ENCODE results near the gene NWD2.

DNA sequence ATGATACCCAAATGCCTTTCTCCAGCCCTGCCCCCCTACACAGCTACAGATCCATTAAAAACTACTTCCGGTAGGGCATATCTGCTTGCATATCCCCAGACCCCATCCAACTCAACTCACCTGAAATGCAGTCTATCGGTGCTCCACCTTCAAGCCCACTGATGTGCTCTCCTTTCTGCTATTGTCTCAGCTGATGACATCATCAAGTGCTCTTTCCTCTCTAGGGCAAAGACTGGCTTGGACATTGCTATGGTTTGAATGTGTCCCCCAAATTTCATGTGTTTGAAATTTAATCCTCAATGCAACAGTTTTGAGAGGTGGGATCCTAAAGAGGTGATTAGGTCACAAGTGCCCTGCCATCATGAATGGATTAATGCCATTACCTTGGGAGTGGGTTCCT, 229.3 kb downstream of the NWD2 start:
- TF ChIP-seq POLR2A (IDR thresholded peaks at IDR 0.05) (no peak), POLR2AphosphoS5 (IDR thresholded peaks at IDR 0.05) (no peak)
- TF ChIP-seq, protein P1, sequence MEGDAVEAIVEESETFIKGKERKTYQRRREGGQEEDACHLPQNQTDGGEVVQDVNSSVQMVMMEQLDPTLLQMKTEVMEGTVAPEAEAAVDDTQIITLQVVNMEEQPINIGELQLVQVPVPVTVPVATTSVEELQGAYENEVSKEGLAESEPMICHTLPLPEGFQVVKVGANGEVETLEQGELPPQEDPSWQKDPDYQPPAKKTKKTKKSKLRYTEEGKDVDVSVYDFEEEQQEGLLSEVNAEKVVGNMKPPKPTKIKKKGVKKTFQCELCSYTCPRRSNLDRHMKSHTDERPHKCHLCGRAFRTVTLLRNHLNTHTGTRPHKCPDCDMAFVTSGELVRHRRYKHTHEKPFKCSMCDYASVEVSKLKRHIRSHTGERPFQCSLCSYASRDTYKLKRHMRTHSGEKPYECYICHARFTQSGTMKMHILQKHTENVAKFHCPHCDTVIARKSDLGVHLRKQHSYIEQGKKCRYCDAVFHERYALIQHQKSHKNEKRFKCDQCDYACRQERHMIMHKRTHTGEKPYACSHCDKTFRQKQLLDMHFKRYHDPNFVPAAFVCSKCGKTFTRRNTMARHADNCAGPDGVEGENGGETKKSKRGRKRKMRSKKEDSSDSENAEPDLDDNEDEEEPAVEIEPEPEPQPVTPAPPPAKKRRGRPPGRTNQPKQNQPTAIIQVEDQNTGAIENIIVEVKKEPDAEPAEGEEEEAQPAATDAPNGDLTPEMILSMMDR (IDR thresholded peaks at IDR 0.05), result no peak

All from prostate gland (tissue), 2 donors.